ENCODE measurements around the gene MTFR1L.

- no peak for TF ChIP-seq EZH2 (IDR thresholded peaks at IDR 0.05; ENCODE audit: low read length, missing control alignments)
- TF ChIP-seq, protein P1, sequence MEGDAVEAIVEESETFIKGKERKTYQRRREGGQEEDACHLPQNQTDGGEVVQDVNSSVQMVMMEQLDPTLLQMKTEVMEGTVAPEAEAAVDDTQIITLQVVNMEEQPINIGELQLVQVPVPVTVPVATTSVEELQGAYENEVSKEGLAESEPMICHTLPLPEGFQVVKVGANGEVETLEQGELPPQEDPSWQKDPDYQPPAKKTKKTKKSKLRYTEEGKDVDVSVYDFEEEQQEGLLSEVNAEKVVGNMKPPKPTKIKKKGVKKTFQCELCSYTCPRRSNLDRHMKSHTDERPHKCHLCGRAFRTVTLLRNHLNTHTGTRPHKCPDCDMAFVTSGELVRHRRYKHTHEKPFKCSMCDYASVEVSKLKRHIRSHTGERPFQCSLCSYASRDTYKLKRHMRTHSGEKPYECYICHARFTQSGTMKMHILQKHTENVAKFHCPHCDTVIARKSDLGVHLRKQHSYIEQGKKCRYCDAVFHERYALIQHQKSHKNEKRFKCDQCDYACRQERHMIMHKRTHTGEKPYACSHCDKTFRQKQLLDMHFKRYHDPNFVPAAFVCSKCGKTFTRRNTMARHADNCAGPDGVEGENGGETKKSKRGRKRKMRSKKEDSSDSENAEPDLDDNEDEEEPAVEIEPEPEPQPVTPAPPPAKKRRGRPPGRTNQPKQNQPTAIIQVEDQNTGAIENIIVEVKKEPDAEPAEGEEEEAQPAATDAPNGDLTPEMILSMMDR (conservative IDR thresholded peaks at IDR 0.05 in 1 of 2, IDR thresholded peaks at IDR 0.05 in 1 of 2; ENCODE audit: low read depth in 1 of 2, low read length in 2 of 2), result no peak
Measured at GRCh38 chr1:25880518-25880917, 60.8 kb downstream of the MTFR1L start.
